ELF-1 (cell line): ENCODE data around the gene HSPG2.
"Not testable (repeated sequence)": the region's sequence is repeated elsewhere in the genome, so short reads cannot be mapped to it uniquely, and the experiment has no call there.

Experiments
- DNase-seq: peaks from one replicate; pipeline ENCODE4 v3.0.0-alpha.2; 2016; ENCODE audit warnings: low read depth, low spot score

HSPG2 gene

DNA sequence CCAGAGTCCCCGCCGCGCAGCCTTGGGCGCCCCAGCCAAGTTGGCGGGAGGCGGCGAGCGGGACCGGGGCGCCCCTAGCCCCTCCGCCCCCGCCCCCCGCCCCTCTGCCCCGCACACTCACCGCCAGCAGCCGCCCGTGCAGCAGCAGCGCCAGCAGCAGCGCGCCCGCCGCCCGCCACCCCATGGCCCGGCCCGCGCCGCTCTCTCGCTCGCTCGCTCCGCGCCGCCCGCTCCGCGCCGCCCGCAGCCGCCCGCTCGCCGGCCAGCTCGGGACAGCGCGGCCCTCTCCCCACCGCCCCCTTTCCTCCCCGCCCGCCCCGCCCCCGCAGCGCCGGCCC is at the start of gene HSPG2:
HSPG2 (minus strand) TSS at position 277 of the 338 bp plus-strand sequence; CDS start at position 184, 93 bp downstream.
- DNase-seq: no peak

- DNase-seq: not testable (repeated sequence)
Measured at GRCh38 chr1:21986386-21986785, 49.3 kb upstream of the HSPG2 start.

DNA sequence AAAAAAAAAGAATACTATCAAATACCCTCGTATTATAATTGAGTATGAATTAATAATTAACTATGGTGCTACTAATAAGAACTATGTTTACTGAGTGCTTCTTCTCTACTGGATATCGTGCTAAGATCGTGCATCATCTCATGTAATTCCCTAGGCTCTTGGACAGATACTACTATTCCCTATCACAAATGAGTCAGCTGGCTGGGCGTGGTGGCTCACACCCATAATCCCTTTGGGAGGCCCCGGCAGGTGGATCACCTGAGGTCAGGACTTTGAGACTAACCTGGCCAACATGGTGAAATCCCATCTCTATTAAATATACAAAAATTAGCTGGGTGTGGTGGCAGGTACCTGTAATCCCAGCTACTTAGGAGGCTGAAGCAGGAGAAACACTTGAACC is 48.8 kb upstream of the HSPG2 start:
- DNase-seq: not testable (repeated sequence)

GRCh38 chr1:21983539-21983938 is 46.4 kb upstream of the HSPG2 start:
- DNase-seq: not testable (repeated sequence)

- DNase-seq: not testable (repeated sequence)
Measured at GRCh38 chr1:21982122-21982521, 45.0 kb upstream of the HSPG2 start.

DNA sequence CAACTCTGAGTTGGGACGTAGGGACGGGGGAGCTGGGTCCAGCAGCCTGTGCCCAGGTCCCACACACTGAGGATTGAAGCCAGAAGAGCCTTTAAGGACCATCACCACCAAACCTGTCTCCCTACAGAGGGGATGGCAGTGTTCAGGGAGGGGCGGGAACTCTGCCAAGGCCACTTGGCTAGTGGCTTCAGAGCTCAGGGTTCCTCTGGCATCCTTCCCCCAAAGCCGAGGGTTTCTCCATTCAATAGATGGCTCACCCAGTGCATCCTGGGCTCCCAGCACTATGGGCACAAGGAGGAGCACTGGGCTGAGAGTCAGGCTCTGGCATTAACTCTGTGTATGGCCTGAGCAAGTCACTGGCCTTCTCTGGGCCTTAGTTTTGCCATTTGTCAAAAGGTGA is 44.1 kb upstream of the HSPG2 start:
- not testable (repeated sequence) for DNase-seq

DNA sequence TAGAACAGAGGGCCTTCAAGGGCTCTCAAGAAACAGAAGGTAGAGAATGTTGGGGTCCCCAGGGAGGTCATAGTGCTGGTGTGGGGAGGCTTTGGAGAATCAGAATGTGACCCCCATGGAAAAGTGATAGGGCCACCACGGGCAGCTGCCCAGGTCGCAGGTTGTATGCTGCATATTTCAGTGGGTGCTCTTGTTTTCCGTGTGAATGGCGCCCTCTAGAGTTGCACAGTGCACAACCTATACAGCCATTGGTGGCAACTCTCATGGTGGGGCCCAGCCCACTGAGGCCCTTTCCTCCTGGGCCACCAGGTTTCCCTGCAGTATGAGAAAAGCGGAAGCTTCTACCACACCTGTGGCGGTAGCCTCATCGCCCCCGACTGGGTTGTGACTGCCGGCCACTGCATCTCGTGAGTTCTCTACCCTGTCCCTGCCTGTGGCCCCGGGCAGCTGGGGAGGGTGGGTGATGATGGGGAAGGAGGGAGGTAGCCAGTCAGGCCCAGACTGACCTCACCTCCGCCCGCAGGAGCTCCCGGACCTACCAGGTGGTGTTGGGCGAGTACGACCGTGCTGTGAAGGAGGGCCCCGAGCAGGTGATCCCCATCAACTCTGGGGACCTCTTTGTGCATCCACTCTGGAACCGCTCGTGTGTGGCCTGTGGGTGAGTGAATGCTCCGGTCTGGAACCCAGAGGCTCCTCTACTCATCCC is 43.6 kb upstream of the HSPG2 start:
- not testable (repeated sequence) for DNase-seq

DNA sequence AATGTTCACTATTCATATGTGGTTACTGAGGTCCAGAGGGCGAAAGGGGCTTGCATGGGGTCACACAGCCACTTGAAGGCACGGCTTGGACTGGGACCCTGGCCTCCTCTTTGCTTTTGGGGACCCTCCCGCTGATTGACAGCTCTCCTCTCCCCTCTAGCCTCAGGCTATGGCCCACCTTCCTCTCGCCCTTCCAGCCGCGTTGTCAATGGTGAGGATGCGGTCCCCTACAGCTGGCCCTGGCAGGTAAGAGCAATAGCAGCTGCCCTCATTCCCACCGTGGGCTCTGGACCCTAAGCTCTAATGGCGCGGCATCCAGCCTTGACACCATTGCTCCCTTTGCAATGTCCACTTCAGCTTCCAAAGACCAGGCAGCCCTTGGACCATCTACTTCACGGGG is 41.1 kb upstream of the HSPG2 start:
- DNase-seq: not testable (repeated sequence)

DNA sequence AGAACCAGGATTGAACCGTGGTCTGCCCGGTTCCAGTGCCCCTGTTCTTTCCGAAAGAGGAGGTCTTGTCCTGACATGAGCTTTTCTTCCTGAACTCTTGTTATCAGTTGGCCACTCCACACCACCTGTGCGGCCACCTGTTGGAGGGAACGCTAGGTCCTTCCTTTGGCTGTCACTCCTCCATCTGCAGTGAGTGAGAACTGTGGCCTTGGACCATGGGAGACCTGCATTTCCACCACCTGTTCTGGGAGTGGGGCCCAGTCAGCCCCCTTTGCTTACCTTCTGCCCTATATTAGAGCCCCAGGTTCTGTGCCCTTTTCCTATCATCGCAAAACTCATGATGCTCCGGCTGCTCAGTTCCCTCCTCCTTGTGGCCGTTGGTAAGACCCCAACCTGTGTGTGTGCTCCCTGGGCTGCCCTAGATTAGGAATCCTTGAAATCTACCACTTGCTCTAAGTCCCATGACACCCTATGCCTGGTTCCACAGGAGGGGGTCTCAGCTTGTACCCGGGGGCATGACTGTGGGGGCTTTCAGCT is 39.7 kb upstream of the HSPG2 start, which contains the start of gene CELA3B:
CELA3B (plus strand) TSS at position 320 of the 537 bp plus-strand sequence; CDS start at position 338, 18 bp downstream.
- DNase-seq: not testable (repeated sequence)

DNA sequence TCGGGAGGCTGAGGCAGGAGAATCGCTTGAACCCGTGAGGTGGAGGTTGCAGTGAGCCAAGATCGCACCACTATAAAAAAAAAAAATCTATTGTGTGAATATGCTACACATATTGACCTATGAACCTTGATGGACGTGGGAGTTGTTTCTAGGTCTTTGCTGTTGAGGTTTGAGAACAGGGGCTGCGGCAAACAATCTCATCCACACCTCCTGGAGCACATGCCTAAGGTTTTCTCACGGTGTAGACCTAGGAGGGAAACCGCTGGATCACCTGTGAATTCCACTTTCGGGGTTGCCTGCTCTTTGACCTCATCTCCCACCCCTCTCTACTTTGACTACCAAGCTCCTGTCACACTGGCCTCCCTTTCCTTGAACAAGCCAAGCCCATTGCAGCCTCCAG is 38.2 kb upstream of the HSPG2 start:
- not testable (repeated sequence) for DNase-seq

DNA sequence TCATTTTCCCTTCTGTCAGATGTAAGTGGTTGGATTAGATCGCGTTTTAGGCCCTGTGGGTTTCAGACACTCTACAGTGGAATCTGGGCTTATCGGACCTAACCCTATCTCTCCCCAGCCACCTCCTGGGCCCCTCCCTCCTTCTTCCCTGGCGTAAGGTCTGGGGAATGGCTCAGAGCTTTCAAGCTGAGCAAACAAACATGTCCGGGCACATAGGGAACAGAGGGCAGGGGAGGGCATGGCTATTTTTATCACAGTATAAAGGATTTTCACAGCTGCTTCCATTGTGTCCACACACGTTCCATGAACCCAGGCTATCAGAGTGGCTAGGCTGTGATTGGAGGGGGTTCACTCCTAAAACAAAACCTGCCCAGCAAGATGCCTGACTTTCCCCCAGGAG is 37.6 kb upstream of the HSPG2 start:
- DNase-seq: not testable (repeated sequence)

- not testable (repeated sequence) for DNase-seq
Measured at GRCh38 chr1:21973948-21974347, 36.8 kb upstream of the HSPG2 start.

DNA sequence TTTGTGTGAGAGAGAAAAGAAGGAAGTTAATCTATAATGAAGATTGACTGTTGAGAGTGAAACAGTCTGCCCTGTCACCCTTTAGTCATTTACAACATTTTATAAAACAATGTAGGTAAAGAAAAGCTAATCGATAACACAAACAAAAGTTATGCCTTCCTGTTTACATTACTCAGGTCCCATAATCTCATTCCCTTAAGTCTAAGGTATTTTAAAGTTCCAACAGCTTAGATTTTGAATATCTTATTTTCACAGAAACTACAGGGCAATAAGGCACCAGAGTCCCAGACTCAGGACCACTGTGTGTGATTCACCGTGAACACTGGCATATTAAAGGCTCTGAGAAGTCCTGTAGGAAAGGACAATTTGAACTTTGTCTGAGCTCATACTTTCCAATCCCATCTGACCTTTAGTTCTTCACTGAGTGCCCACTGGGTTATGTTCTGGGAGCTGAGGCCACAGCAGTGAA is 35.9 kb upstream of the HSPG2 start:
- DNase-seq: not testable (repeated sequence)

DNA sequence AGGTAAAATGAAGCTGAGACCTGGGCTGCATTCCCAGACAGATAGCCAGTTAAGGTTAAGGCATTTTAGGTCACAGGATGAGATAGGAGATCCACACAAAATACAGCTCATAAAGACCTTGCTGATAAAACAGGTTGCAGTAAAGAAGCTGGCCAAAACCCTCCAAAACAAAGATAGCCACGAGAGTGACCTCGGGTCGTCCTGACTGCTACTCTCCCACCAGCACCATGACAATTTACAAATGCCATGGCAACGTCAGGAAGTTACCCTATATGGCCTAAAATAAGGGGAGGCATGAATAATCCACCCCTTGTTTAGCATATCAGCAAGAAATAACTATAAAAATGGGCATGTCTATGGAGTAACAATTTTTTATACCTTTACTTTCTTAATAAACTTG is 33.4 kb upstream of the HSPG2 start:
- not testable (repeated sequence) for DNase-seq

DNA sequence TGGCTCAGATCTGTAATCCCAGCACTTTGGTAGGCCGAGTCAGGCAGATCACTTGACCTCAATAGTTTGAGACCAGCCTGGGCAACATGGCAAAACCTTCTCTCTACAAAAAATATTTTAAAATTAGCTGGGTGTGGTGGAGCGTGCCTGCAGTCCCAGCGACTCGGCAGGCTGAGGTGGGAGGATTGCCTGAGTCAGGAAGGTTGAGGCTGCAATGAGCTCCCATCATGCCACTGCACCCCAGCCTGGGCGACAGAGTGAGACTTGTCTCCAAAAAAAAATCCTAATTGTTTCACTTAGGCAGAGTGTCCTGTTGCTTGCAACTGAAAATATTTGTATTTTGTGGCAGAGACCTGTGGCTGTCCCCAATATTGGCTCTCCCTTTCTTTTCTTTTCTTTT is 32.0 kb upstream of the HSPG2 start:
- DNase-seq: not testable (repeated sequence)

DNA sequence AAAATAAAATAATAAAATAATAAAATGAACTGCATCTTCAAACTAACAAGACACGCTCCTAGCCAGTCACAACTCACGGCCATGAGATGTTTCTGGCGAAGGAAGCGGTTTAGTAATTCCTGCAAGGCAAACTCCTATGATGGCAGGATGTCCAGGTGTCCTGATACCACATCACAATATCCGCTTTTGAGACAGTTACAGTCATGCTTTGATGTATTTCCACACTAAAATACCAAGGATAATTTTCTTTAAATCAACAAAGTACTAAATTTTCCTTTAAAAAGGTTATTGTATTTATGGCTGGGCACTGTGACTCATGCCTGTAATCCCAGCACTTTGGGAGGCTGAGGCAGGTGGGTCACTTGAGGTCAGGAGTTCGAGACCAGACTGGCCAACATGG is 30.1 kb upstream of the HSPG2 start:
- not testable (repeated sequence) for DNase-seq

DNA sequence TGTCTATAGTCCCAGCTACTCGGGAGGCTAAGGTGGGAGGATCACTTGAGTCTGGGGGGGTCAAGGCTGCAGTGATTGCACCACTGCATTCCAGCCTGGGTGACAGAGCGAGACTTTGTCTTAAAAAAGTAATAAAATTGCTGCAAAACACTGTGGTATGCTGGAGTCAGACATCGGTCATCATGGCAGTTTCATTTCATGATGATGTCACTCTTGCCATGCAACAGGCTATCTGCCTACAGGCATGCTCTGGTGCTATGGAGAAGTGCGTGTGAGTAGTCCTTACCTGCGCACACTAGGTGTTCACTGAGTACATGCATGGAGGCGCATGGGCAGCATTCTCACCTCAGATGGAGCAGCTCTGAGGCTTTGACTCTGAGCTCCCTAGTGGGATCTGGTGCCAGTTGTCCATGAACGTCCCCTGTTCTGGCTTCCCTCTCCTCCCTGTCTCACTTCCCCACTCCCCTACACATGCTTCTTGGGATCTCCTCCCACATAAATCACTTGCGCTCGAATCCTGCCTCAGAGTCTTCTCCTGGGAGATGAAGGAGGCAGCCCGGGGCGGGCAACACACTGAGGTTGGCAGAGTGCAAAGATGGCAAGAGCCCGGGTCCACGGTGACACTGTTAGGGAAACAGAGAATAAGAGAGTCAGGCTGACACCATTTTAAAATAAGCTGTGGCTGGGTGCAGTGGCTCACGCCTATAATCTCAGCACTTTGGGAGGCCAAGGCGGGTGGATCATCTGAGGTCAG is 29.3 kb upstream of the HSPG2 start:
- DNase-seq: no peak

DNA sequence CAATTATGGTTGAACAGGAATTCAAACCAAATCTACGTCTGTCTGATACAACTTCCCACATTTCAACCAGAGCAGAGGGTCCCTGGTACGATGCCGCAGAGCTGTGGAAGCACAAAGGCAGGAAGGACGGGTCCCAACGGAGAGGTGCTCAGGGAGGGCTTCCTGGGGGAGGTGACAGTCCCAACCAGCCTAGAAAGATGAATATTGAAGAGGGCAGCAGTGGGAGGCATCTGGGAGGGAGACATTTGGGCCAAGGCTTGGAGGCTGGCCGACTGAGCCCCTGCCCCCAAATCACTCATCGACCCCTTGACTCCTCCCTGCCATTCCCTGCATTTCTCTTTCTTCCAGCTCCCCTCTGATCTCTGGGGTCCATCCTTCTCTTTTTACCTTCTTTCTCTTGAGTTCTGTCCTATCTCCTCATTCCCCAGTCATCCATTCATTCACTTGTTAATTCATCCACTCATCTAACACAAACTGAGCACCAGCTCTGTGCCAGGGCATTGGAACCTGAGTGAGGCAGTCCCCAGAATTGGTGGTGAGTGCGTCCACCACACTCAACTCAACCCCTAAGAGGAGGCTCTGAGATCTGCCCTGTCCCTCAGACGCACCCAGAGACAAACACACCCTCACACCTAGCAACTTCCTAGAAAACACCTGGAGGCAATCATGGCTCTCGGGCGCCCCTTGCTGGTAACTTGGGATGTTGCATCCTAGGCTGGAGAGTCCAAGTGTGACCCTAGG is 26.5 kb upstream of the HSPG2 start:
- peak; percentile 89 for DNase-seq

DNA sequence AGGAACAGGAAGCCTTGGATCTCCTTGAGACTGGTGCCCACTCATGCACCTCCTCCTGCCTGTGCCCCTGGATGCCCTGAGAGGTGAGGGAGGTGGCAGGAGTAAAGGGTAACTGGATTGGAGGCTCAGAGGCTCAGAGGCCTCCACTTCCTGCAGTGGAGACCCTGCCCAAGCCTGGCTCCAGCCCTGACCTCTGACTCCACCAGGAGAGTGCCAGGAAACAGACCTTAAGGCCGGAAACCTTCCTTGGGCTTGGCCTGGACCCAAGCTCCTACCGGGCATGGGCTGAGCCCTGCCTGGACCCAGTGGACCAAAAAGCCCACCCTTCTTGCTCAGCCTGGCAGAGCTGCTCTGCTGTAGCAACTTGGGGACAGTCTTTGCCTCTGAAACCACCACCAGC is 24.7 kb upstream of the HSPG2 start:
- DNase-seq: no peak

- DNase-seq: no peak
Measured at GRCh38 chr1:21961337-21961736, 24.2 kb upstream of the HSPG2 start.

DNA sequence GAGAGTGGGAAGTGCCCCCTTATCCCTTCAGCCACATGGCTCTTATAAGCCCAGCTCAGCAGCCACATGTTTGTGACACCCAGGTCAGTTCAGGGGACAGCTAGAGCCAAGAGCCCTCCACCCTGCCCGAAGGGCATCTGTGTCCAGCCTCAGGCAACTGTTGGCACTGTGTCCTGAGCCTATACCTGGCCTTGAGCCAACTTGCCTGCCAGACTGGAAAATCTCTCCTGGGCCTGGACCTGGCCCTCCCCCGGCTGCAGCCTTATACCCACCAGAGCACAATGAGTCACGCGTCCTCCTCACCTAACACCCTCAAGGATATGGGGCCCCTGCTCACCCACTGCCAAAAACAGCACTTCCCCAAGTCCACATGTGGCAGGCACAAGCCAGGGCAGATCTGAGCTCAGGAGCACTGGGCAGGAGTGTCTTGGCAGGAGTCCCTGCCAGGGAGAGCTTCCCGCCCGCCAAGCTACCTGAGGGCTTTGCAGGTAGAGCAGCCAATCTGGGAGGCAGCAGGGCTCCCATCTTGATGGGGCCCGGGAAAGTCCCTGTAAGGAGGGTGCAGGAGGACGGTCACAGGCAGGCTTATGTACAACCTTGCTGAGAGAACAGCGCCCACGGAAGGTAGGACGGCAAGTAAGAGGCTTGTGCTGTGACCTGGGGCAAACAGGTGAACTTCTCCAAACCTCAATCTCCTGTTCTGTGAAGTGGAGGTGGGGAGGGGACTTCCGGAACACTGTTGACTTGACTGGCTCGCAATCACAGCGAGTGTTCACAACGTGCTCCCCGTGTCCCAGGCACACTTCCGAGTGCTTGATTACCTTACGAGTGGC is 19.8 kb upstream of the HSPG2 start:
- no peak for DNase-seq
